ENCODE measurements around the gene EBI3.

Gene EBI3

DNA sequence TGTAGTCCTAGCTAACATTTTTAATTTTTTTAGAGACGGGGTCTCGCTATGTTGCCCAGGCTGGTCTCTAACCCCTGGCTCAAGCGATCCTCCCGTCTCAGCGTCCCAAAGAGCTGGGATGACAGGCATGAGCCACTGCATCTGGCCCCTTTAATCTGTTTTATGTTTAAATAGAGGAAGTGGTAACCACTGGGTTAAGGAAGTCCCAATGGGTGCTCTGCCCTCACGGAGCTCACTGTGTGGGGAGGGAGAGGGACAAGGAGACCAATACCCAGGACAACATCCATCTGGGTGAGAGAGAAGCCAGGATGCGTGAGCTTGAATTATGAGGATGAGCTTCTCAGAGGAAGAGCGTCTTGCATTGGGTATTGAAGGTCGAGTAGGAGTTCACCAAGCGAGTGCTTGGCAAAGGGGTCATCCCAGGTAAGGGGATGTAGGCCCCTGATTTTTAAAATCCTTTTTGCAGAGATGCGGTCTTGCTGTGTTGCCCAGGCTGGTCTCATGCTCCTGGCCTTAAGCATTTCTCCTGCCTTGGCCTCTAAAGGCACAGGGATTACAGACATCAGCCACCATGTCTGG lies 31.4 kb downstream of the EBI3 start:
- CTCF ChIA-PET = interaction anchor here (0.6 to 5.0 kb wide), 3 partner anchors 8 to 115 kb away, joined by 3 to 22 read pairs (median 3); no protein-coding TSS in a partner anchor
- POLR2A ChIA-PET = no interaction called here

GRCh38 chr19:4264812-4265211 lies 35.5 kb downstream of the EBI3 start:
- no peak for DNase-seq (ENCODE audit: low read depth, low spot score)
- ChIA-PET POLR2A (no interaction called here), CTCF (interaction anchor here (1.3 to 6.7 kb wide), 5 partner anchors 14 to 372 kb away, joined by 3 to 77 read pairs (median 28); partner anchors contain the start of genes MPND and SHD)
- H3K4me3 ChIP-seq (ENCODE audit: low read depth, low read length) = no peak overlapping the region
- TF ChIP-seq, protein P1, sequence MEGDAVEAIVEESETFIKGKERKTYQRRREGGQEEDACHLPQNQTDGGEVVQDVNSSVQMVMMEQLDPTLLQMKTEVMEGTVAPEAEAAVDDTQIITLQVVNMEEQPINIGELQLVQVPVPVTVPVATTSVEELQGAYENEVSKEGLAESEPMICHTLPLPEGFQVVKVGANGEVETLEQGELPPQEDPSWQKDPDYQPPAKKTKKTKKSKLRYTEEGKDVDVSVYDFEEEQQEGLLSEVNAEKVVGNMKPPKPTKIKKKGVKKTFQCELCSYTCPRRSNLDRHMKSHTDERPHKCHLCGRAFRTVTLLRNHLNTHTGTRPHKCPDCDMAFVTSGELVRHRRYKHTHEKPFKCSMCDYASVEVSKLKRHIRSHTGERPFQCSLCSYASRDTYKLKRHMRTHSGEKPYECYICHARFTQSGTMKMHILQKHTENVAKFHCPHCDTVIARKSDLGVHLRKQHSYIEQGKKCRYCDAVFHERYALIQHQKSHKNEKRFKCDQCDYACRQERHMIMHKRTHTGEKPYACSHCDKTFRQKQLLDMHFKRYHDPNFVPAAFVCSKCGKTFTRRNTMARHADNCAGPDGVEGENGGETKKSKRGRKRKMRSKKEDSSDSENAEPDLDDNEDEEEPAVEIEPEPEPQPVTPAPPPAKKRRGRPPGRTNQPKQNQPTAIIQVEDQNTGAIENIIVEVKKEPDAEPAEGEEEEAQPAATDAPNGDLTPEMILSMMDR (IDR thresholded peaks at IDR 0.05; ENCODE audit: insufficient read depth, low read length, missing control alignments) = no peak

More for the DNA sequence above, 31.4 kb downstream of the EBI3 start:
- DNase-seq (ENCODE audit: low read depth, low spot score) = no peak
- TF ChIP-seq, protein P1 (IDR thresholded peaks at IDR 0.05; ENCODE audit: insufficient read depth, low read length, missing control alignments) = no peak
- H3K4me3 ChIP-seq (ENCODE audit: low read depth, low read length) = no peak overlapping the region

DNA sequence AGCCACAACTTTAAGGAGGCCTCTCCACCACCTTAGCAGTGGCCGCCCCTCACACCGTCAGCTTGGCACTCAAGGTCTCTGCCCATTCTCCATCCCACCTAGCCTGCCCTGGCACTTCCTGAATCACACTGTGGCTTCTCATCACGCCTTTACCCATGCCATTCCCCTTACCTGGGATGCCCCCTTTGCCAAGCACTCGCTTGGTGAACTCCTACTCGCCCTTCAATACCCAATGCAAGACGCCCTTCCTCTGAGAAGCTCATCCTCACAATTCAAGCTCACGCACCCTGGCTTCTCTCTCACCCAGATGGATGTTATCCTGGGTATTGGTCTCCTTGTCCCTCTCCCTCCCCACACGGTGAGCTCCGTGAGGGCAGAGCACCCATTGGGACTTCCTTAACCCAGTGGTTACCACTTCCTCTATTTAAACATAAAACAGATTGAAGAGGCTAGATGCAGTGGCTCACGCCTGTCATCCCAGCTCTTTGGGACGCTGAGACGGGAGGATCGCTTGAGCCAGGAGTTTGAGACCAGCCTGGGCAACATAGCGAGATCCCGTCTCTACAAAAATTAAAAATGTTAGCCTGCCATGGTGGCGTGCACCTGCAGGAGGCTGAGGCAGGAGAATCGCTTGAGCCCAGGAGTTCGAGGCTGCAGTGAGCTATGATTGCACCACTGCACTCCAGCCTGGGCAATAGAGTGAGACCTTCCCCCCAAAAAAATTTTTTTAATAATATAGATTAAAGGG lies 37.1 kb downstream of the EBI3 start:
- DNase-seq (ENCODE audit: low read depth, low spot score) = no peak
- ChIA-PET CTCF (interaction anchor here (0.6 to 6.7 kb wide), 20 partner anchors 8 to 370 kb away, joined by 3 to 77 read pairs (median 8); partner anchors contain the start of genes CHAF1A, MPND, SH3GL1 and SHD), POLR2A (no interaction called here)
- TF ChIP-seq, protein P1 (IDR thresholded peaks at IDR 0.05; ENCODE audit: insufficient read depth, low read length, missing control alignments) = no peak
- H3K4me3 ChIP-seq (ENCODE audit: low read depth, low read length) = no peak overlapping the region

DNA sequence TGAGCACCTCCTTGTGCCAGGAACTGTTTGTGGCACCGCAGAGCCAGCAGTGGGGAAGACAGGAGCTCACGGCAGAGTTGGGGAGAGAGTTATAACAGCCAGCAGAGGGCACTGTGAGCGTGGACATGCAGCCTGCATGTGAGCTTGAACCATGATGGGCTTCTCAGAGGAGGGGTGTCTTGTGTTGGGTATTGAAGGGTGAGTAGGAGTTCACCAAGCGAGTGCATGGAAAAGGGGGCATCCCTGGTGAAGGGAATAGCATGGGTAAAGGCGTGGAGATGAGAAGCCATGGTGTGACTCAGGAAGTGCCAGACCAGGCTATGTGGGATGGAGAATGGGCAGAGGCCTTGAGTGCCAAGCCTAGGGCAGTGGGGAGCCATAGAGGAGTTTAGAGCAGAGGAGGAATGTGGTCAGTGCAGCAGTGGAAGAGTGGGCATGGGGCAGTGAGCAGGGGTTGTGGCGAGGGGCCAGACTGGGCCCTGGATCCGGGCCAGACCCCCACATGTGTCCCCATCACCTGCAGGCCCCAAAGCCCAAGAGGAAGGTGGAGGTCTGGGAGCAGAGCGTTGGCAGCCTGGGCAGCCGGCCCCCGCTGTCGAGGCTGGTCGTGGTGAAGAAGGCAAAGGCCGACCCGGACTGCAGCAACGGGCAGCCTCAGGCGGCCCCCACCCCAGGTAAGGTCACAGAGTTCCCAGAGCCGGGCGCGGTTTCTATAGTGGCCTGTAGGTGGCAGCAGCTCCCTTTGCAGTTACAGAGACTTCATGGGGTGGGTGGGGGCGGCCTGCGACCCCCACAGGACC lies 38.0 kb downstream of the EBI3 start:
- no peak for DNase-seq (ENCODE audit: low read depth, low spot score)
- TF ChIP-seq, protein P1 (IDR thresholded peaks at IDR 0.05; ENCODE audit: insufficient read depth, low read length, missing control alignments) = peak; percentile 74
- POLR2A ChIA-PET = no interaction called here
- CTCF ChIA-PET = interaction anchor here (0.6 to 6.7 kb wide), 31 partner anchors 9 to 370 kb away, joined by 3 to 77 read pairs (median 5); partner anchors contain the start of genes CHAF1A, MPND, PLIN4 and PLIN5
- no peak overlapping the region for H3K4me3 ChIP-seq (ENCODE audit: low read depth, low read length)

DNA sequence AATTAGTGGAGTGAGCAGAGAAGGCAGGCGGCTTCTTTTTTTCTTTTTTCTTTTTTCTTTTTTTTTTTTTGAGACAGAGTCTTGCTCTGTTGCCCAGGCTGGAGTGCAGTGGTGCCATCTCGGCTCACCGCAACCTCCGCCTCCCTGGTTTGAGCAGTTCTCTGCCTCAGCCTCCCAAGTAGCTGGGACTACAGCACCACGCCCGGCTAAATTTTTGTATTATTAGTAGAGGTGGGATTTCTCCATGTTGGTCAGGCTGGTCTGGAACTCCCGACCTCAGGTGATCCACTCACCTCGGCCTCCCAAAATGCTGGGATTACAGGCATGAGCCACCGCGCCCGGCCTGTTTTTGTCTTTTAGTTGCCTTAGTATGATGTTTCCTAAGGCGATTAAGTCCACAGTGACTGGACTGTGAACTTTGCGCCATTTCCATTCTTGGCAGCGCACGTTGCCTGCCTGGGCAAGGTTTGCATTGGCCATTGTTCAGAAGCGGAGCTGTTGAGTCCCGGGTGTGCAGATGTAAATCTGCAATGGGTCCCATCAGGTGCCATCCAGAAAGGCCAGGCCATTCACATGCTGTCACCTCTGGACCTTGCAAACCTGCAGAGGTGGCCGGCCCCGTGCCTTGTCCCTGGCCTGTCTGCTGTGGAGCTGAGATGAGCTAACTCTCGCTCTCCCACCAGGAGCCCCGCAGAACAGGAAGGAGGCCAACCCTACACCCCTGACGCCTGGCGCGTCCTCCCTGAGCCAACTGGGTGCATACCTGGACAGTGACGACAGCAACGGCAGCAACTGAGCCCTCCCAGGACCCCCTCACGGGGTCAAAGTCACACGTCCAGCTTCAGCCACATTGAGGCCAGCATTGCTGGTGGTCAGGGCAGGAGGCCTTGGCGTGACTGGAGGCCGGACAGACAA lies 38.8 kb downstream of the EBI3 start:
- ChIA-PET CTCF (interaction anchor here (0.7 to 6.7 kb wide), 27 partner anchors 10 to 369 kb away, joined by 3 to 77 read pairs (median 6); partner anchors contain the start of genes CHAF1A, MPND, PLIN4 and PLIN5), POLR2A (interaction anchor here (0.5 kb wide), 1 partner anchor 118 kb away, joined by 4 read pairs; no protein-coding TSS in a partner anchor)
- no peak for DNase-seq (ENCODE audit: low read depth, low spot score)
- no peak overlapping the region for H3K4me3 ChIP-seq (ENCODE audit: low read depth, low read length)
- TF ChIP-seq, protein P1 (IDR thresholded peaks at IDR 0.05; ENCODE audit: insufficient read depth, low read length, missing control alignments) = no peak

Data from AG04449 (cell line).